Esophagus muscularis mucosa (tissue), 3 donors: ENCODE results near the gene TARDBP.

Source experiments
- CTCF ChIP-seq, 3 experiments: fragments of 200-600 bp in 2 of 3; fragments of 450-650 bp in 1 of 3; sonication (generic) in 2 of 3; IDR thresholded peaks; one replicate each; pipeline ENCODE4 v1.5.1; 2017 to 2019; ENCODE audit warnings: antibody characterized with exemption in 3 of 3, mild to moderate bottlenecking in 2 of 3, moderate library complexity in 1 of 3
- POLR2A ChIP-seq: fragments of 450-650 bp; IDR thresholded peaks from one replicate; pipeline ENCODE4 v1.6.1; 2017; ENCODE audit warnings: antibody characterized with exemption, moderate library complexity, mild to moderate bottlenecking, low read depth

GRCh38 chr1:11064942-11065341 lies 52.5 kb downstream of the TARDBP start:
- TF ChIP-seq CTCF (IDR thresholded peaks at IDR 0.05) = no peak
- no peak for TF ChIP-seq POLR2A
